MCF 10A (cell line): Measurements from ENCODE around the gene TPX2. TPM values are rescaled to one million over a fixed set of nuclear protein-coding genes. Genes with fewer than 3 reads are reported as not detected.

Experiments used
- BruUV-seq: library from RNA; stranded (reverse); fragments of 400-500 nt; replicated peaks from 2 replicates; lab custom pipeline; 2021; lab: Mats Ljungman, UMichigan
- CTCF ChIA-PET: fragments of 300-600 bp; sonication (Branson Sonifier 250); formaldehyde crosslinking; extraction: SDS; loops from one replicate; lab custom pipeline; 2021; ENCODE audit warnings: antibody characterized with exemption, inconsistent platforms; lab: Yijun Ruan, JAX
- POLR2A ChIA-PET: fragments of 300-600, 350-650 bp; sonication (Branson Sonifier 250); formaldehyde crosslinking; extraction: SDS; loops from one replicate; lab custom pipeline; 2020; ENCODE audit warnings: antibody characterized with exemption, inconsistent platforms; lab: Yijun Ruan, JAX
- DNase-seq: peaks from one replicate; pipeline ENCODE4 v3.0.0-alpha.2; 2018; ENCODE audit not compliant: unreplicated experiment
- H3K27ac Mint-ChIP-seq: one replicate; pipeline ENCODE4 v1.8.0; 2022; ENCODE audit warnings: mild to moderate bottlenecking, low read depth, mixed read lengths; ENCODE audit not compliant: unreplicated experiment
- H3K27me3 Mint-ChIP-seq: one replicate; pipeline ENCODE4 v1.8.0; 2022; ENCODE audit warnings: mixed read lengths; ENCODE audit not compliant: insufficient read depth, unreplicated experiment
- H3K36me3 Mint-ChIP-seq: one replicate; pipeline ENCODE4 v1.8.0; 2022; ENCODE audit warnings: mild to moderate bottlenecking, moderate library complexity, mixed read lengths; ENCODE audit not compliant: insufficient read depth, unreplicated experiment
- H3K4me1 Mint-ChIP-seq: one replicate; pipeline ENCODE4 v1.8.0; 2022; ENCODE audit warnings: mixed read lengths; ENCODE audit not compliant: insufficient read depth, unreplicated experiment
- H3K4me3 Mint-ChIP-seq: one replicate; pipeline ENCODE4 v1.8.0; 2022; ENCODE audit warnings: mild to moderate bottlenecking, moderate library complexity, mixed read lengths; ENCODE audit not compliant: unreplicated experiment
- H3K9me3 Mint-ChIP-seq: one replicate; pipeline ENCODE4 v1.8.0; 2022; ENCODE audit warnings: mixed read lengths; ENCODE audit not compliant: unreplicated experiment
- CTCF ChIP-seq: fragments of 200-600 bp; IDR thresholded peaks from one replicate; pipeline ENCODE4 v1.8.0; 2022; ENCODE audit warnings: antibody characterized with exemption, mild to moderate bottlenecking; ENCODE audit not compliant: unreplicated experiment
- intact Hi-C: fragments of 100-400 bp; cut with micrococcal nuclease; formaldehyde crosslinking; loops from 2 replicates; pipeline ENCODE4 v1.14.1; 2022
- total RNA-seq: library from RNA; stranded (reverse); gene quantifications from 2 replicates; pipeline ENCODE4 v1.2.3, GENCODE V29; 2022

TPX2 gene
- total RNA-seq, 1 experiment from 2014 or later: 79.6 TPM

- ChIA-PET POLR2A (interaction anchor here (0.6 to 6.3 kb wide), 6 partner anchors 12 to 197 kb away, joined by 3 to 81 read pairs (median 3); partner anchors contain the start of gene TPX2), CTCF (interaction anchor here (0.7 to 3.6 kb wide), 9 partner anchors 9 to 138 kb away, joined by 3 to 13 read pairs (median 5); no protein-coding TSS in a partner anchor)
- H3K27me3 Mint-ChIP-seq: no peaks in the 10 kb centered on the region
- H3K9me3 Mint-ChIP-seq: no peaks in the 10 kb centered on the region
- BruUV-seq: no TSS peak
- H3K4me3 Mint-ChIP-seq: no peak overlapping the region
- no peak for TF ChIP-seq CTCF
- peaks cover 22% of the 10 kb centered on the region for H3K4me1 Mint-ChIP-seq
- peak overlapping the region; percentile 70 for H3K27ac Mint-ChIP-seq
- H3K36me3 Mint-ChIP-seq: peaks cover 4% of the 10 kb centered on the region
- intact Hi-C loops: no loop called here
- no peak for DNase-seq
Observed at GRCh38 chr20:31751126-31751525, 12.0 kb downstream of the TPX2 start.

- Mint-ChIP-seq H3K9me3 (no peaks in the 10 kb centered on the region), H3K4me3 (no peak overlapping the region), H3K27ac (peak overlapping the region; percentile 49), H3K4me1 (peaks cover 30% of the 10 kb centered on the region), H3K36me3 (peaks cover 15% of the 10 kb centered on the region), H3K27me3 (no peaks in the 10 kb centered on the region)
- ChIA-PET CTCF (interaction anchor here (1.1 kb wide), 1 partner anchor 195 kb away, joined by 4 read pairs; no protein-coding TSS in a partner anchor), POLR2A (interaction anchor here (0.6 to 1.7 kb wide), 3 partner anchors 10 to 71 kb away, joined by 3 to 5 read pairs (median 3); no protein-coding TSS in a partner anchor)
- BruUV-seq: no TSS peak
- TF ChIP-seq CTCF: no peak
- no peak for DNase-seq
- intact Hi-C loops: no loop called here
Observed at GRCh38 chr20:31757254-31757653, 18.2 kb downstream of the TPX2 start.

GRCh38 chr20:31758521-31758920, 19.4 kb downstream of the TPX2 start:
- no TSS peak for BruUV-seq
- ChIA-PET POLR2A (interaction anchor here (0.6 to 2.3 kb wide), 5 partner anchors 10 to 47 kb away, joined by 3 to 12 read pairs (median 4); partner anchors contain the start of gene TPX2), CTCF (interaction anchor here (0.8 to 1.3 kb wide), 2 partner anchors 20 to 65 kb away, joined by 3 to 4 read pairs; no protein-coding TSS in a partner anchor)
- Mint-ChIP-seq H3K4me1 (peaks cover 25% of the 10 kb centered on the region), H3K36me3 (peaks cover 15% of the 10 kb centered on the region), H3K9me3 (no peaks in the 10 kb centered on the region), H3K4me3 (no peak overlapping the region), H3K27ac (peak overlapping the region; percentile 32), H3K27me3 (no peaks in the 10 kb centered on the region)
- TF ChIP-seq CTCF: no peak
- intact Hi-C loops: no loop called here
- DNase-seq: no peak

GRCh38 chr20:31758991-31759390, 19.9 kb downstream of the TPX2 start:
- CTCF ChIA-PET: interaction anchor here (0.8 to 1.3 kb wide), 2 partner anchors 20 to 64 kb away, joined by 3 to 4 read pairs; no protein-coding TSS in a partner anchor
- intact Hi-C loops: no loop called here
- DNase-seq: no peak
- BruUV-seq: no TSS peak
- peaks cover 25% of the 10 kb centered on the region for H3K4me1 Mint-ChIP-seq
- H3K36me3 Mint-ChIP-seq: peaks cover 15% of the 10 kb centered on the region
- TF ChIP-seq CTCF: no peak
- POLR2A ChIA-PET: interaction anchor here (0.6 to 2.3 kb wide), 5 partner anchors 10 to 47 kb away, joined by 3 to 12 read pairs (median 4); partner anchors contain the start of gene TPX2
- H3K9me3 Mint-ChIP-seq: no peaks in the 10 kb centered on the region
- no peaks in the 10 kb centered on the region for H3K27me3 Mint-ChIP-seq
- H3K27ac Mint-ChIP-seq: peak overlapping the region; percentile 32
- no peak overlapping the region for H3K4me3 Mint-ChIP-seq
